Keratinocyte (primary cell): Measurements from ENCODE around the gene WRNIP1.

Experiments used
- CTCF ChIP-seq, 3 experiments: IDR thresholded peaks in 1 of 3; conservative IDR thresholded peaks in 1 of 3; optimal IDR thresholded peaks in 1 of 3; 2 replicates in 2 of 3; 3 replicates in 1 of 3; pipeline versions ENCODE3 to v1.5.1; 2011; ENCODE audit warnings: low read length in 3 of 3, mild to moderate bottlenecking in 3 of 3, moderate library complexity in 2 of 3, control low read depth in 1 of 3, inconsistent platforms in 1 of 3; ENCODE audit not compliant: insufficient read depth in 2 of 3; ENCODE audit errors: extremely low read depth in 1 of 3
- EZH2 ChIP-seq: IDR thresholded peaks from one replicate; pipeline ENCODE4 v1.6.1; 2012; ENCODE audit warnings: inconsistent platforms, mild to moderate bottlenecking, low read length, moderate library complexity

- TF ChIP-seq CTCF (optimal IDR thresholded peaks at IDR 0.05 in 1 of 3, IDR thresholded peaks at IDR 0.05 in 1 of 3, conservative IDR thresholded peaks at IDR 0.05 in 1 of 3; ENCODE audit: extremely low read depth in 1 of 3, insufficient read depth in 2 of 3, low read length in 3 of 3) (no peak), EZH2 (no peak)
Measured at GRCh38 chr6:2715737-2716136, 49.5 kb upstream of the WRNIP1 start.
